SK-N-MC (cell line): ENCODE data around the gene NDNF.

Experiments
- DNase-seq: peaks from one replicate; pipeline ENCODE4 v3.0.0-alpha.2; 2011; ENCODE audit warnings: low read depth, low spot score
- H3K27ac ChIP-seq: fragments of 200-600 bp; sonication (generic); 2 replicates; pipeline ENCODE4 v1.5.1; 2016; ENCODE audit warnings: mixed run types
- H3K36me3 ChIP-seq: fragments of 200-600 bp; sonication (generic); 2 replicates; pipeline ENCODE4 v1.6.1; 2017; ENCODE audit warnings: antibody characterized with exemption, low read length, mixed read lengths; ENCODE audit not compliant: insufficient read depth
- H3K4me3 ChIP-seq: fragments of 200-600 bp; sonication (generic); 2 replicates; pipeline ENCODE4 v1.5.1; 2016
- H3K9ac ChIP-seq: fragments of 200-600 bp; sonication (generic); 2 replicates; pipeline ENCODE4 v1.8.0; 2017; ENCODE audit warnings: mixed run types, mixed read lengths; ENCODE audit not compliant: insufficient read length
- H3K9me3 ChIP-seq: fragments of 200-600 bp; sonication (generic); 2 replicates; pipeline ENCODE4 v1.6.1; 2017; ENCODE audit warnings: low read depth, mild to moderate bottlenecking, antibody characterized with exemption, low read length, moderate library complexity, mixed read lengths
- EZH2 ChIP-seq: fragments of 200-600 bp; sonication (generic); IDR thresholded peaks from one replicate; pipeline ENCODE4 v1.6.1; 2017; ENCODE audit warnings: antibody characterized with exemption
- FOXP2 ChIP-seq: optimal IDR thresholded peaks from 2 replicates; pipeline ENCODE3; 2011; ENCODE audit warnings: mild to moderate bottlenecking, moderate library complexity; ENCODE audit not compliant: insufficient read depth; ENCODE audit errors: extremely low read length, control extremely low read depth
- POLR2AphosphoS5 ChIP-seq: IDR thresholded peaks from 2 replicates; pipeline ENCODE4 v1.6.1; 2012; ENCODE audit warnings: mild to moderate bottlenecking, low read depth, low read length, borderline replicate concordance

NDNF gene, protein sequence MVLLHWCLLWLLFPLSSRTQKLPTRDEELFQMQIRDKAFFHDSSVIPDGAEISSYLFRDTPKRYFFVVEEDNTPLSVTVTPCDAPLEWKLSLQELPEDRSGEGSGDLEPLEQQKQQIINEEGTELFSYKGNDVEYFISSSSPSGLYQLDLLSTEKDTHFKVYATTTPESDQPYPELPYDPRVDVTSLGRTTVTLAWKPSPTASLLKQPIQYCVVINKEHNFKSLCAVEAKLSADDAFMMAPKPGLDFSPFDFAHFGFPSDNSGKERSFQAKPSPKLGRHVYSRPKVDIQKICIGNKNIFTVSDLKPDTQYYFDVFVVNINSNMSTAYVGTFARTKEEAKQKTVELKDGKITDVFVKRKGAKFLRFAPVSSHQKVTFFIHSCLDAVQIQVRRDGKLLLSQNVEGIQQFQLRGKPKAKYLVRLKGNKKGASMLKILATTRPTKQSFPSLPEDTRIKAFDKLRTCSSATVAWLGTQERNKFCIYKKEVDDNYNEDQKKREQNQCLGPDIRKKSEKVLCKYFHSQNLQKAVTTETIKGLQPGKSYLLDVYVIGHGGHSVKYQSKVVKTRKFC

DNA sequence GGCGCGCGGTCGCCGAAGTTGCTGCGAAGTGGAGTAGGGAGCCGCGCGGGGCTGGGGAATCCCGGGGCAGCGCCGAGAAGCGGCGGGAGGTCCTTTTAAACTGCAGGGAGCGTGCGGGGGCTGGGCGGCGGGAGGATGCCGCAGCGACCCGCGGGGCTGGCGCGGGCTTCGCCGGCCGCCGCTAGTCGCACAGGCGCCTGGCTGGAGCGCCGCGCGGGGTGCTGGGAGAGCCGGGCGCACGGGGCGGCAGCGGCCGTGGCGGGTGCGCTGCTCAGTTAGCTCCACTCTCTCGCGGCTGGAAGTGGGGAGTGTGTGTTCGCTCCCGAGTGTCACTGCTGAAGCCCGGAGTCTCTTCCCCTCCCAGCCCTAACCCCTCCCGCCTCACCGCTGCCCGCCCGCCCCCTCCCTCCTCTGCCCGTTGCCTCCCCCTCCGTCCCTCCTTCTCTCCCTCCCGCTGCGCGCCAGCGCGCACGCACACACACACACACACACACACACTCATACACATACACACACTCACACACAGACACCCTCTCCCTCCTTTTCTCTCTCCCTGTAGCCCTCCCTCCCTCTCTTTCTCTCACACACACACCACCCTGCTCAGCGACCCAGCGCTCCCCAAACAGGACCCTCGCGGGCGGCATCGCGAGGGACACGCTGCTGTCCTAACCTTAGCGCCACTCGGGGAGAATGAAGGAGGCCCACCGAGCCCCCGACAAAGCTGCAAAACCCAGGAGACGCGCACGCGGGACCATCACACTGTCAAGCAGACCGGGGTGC lies at the start of gene NDNF:
NDNF (minus strand) TSS at position 312 of the 780 bp plus-strand sequence. CDS start 26,698 bp downstream, outside the sequence.
- no peaks in the 10 kb centered on the region for H3K36me3 ChIP-seq
- DNase-seq: no peak
- H3K9ac ChIP-seq: peak within 1 kb of the TSS; percentile 54
- peak within 1 kb of the TSS; percentile 89 for H3K4me3 ChIP-seq
- no peak within 1 kb of the TSS for H3K27ac ChIP-seq
- no peak for TF ChIP-seq FOXP2
- no peak for TF ChIP-seq POLR2AphosphoS5
- no peak for TF ChIP-seq EZH2
- H3K9me3 ChIP-seq: no peaks in the 10 kb centered on the region

DNA sequence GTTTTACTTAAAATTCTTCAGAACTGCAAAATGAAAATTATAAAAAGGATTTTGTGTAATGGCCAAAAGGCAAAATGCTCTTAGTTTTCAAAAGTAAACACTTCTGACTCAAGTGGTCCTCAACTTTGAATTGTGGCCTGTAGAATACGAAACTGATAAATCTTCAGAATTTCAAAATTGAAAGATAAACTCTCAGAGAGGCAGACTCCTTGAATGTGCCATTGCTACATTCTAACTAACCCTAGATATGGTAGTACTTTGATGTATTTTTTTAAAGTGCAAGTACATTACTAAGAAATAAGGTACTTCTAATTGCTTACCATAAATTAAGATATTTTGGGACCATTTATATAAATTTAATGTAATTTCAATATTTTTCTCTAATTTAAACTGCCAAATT lies 47.4 kb upstream of the NDNF start:
- Histone ChIP-seq H3K4me3 (no peak overlapping the region), H3K27ac (no peak overlapping the region), H3K36me3 (no peaks in the 10 kb centered on the region), H3K9me3 (no peaks in the 10 kb centered on the region), H3K9ac (no peak overlapping the region)
- TF ChIP-seq EZH2 (no peak), FOXP2 (no peak), POLR2AphosphoS5 (no peak)
- DNase-seq: no peak

DNA sequence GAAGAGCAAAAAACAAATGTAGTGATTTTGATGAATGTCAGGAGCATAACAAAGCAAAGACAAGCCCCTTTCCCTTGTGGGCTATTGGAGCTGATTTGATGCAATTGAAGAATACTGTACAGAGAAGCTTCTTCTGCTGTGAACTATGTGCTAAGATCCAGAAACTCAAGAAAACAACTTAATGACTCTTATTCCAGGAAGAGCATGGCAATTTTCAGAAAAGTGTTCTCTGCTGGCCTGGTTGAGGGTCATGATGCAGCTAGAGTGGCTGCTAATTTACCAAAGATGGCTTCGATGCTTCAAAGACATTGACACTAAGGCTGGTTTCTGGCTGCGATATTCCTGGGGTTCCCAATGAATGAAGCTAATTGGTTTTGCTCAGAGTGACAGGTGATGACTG lies 46.0 kb upstream of the NDNF start:
- no peaks in the 10 kb centered on the region for H3K36me3 ChIP-seq
- H3K9ac ChIP-seq: no peak overlapping the region
- TF ChIP-seq EZH2 (no peak), POLR2AphosphoS5 (no peak), FOXP2 (no peak)
- H3K27ac ChIP-seq: no peak overlapping the region
- no peak overlapping the region for H3K4me3 ChIP-seq
- no peaks in the 10 kb centered on the region for H3K9me3 ChIP-seq
- no peak for DNase-seq

DNA sequence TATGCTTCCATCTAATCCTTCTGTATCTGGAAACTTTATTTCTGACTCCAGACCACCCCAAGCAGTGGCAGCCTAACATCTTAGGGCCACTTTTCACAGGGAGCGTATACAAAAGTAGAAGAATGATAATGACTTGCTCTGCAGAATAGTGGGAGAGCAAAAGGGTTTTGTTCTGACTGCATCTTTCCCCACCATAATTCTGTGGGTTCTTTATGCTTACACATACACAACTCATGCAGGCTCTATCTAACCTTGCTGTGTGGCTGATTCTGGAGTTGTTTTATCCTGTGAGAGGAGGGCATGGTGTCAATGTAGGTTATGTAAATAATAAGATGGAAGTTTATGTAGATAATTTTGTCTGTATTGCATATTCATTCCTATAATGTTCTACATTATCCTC lies 42.4 kb upstream of the NDNF start:
- Histone ChIP-seq H3K9ac (no peak overlapping the region), H3K27ac (no peak overlapping the region), H3K36me3 (no peaks in the 10 kb centered on the region), H3K9me3 (no peaks in the 10 kb centered on the region), H3K4me3 (no peak overlapping the region)
- no peak for TF ChIP-seq FOXP2
- TF ChIP-seq EZH2: no peak
- TF ChIP-seq POLR2AphosphoS5: no peak
- DNase-seq: no peak

DNA sequence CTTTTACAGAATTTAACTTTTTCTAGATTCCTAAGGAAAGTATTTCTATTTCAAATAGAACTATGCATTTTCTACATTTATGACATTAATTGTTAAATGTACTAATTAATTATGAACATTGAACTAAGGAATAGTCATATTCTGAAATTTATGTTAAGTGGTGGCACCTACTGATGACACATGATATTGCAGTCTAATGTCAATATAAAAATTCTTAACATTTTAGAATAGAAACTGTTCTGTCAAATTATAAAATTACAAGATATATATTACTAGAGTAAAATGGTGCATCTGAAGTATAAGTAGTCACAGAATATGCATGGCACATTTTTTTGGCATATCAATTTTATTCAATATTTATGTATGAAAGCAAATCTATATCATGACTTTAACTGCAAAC lies 40.2 kb upstream of the NDNF start:
- Histone ChIP-seq H3K4me3 (no peak overlapping the region), H3K36me3 (no peaks in the 10 kb centered on the region), H3K9me3 (no peaks in the 10 kb centered on the region), H3K27ac (no peak overlapping the region), H3K9ac (no peak overlapping the region)
- no peak for DNase-seq
- TF ChIP-seq POLR2AphosphoS5 (no peak), FOXP2 (no peak), EZH2 (no peak)

DNA sequence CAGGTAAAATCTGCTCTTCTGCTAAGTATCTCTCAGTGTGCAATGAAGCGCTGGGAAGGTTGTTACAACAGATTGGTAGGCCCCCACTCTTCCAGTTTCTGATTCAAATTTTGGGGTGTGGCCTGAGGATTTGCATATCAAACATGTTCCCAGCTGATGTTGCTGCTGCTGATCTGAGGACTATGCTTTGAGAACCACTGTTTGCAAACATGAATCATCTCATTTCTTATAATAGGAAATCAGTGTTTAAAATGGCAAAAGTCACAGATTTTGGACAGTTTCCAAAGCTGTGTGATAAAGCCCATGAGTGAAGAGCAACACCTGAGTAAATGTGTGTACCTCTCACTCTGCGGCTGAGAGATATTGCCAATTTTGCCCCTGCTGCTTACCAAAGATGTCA lies 36.2 kb upstream of the NDNF start:
- Histone ChIP-seq H3K4me3 (no peak overlapping the region), H3K9ac (no peak overlapping the region), H3K27ac (no peak overlapping the region), H3K9me3 (no peaks in the 10 kb centered on the region), H3K36me3 (no peaks in the 10 kb centered on the region)
- TF ChIP-seq FOXP2 (no peak), EZH2 (no peak), POLR2AphosphoS5 (no peak)
- no peak for DNase-seq

DNA sequence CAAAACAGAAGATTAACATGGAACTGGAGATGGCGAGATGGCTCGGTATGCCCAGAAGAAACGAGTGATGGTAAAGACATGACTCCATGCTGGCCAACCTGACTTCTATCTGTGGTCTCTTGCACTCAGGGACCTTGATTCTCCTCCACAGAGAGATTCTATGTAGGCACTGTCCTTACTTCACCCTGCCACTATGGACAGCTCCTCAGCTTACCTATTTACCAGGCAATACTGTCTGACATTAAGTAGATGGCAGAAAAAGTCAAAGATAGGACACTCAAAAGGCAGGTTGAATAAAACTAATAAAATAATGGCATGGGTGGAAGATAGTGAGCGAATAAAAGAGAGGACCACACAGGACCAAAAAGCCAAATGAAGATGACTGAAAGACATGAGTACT lies 35.2 kb upstream of the NDNF start:
- Histone ChIP-seq H3K4me3 (no peak overlapping the region), H3K9me3 (no peaks in the 10 kb centered on the region), H3K27ac (no peak overlapping the region), H3K36me3 (no peaks in the 10 kb centered on the region), H3K9ac (no peak overlapping the region)
- no peak for DNase-seq
- TF ChIP-seq FOXP2 (no peak), EZH2 (no peak), POLR2AphosphoS5 (no peak)

DNA sequence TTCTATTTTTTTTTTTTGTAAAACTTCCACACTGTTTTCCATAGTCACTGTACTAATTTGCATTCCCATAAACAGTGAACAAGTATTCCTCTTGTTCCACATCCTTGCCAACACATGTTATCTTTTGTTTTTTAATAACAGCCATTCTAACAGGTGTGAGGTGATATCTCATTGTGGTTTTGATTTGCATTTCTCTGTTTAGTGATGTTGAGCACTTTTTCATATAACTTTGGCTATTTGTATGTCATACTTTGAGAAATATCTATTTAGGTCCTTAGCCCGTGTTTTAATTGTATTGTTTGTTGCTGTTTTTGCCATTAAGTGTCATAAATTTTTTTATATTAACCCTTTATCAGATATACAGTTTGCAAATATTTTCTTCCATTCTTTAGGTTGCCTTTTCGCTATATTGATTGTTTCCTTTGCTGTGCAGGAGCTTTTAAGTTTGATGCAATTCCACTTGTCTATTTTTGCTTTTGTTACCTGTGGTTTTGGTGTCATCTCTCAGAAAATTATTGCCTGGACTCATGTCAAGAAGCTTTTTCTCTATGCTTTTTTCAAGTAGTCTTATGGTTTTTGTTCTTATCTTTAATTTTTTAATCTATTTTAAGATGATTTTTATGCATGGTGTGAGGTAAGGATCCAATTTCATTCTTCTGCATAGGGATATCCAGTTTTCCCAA lies 27.9 kb upstream of the NDNF start:
- DNase-seq: no peak
- H3K27ac ChIP-seq: no peak overlapping the region
- H3K9me3 ChIP-seq: no peaks in the 10 kb centered on the region
- no peak overlapping the region for H3K4me3 ChIP-seq
- TF ChIP-seq POLR2AphosphoS5 (no peak), EZH2 (no peak), FOXP2 (no peak)
- H3K36me3 ChIP-seq: no peaks in the 10 kb centered on the region
- no peak overlapping the region for H3K9ac ChIP-seq
